ENCODE results near the gene ERF. TPM values are rescaled to one million over a fixed set of nuclear protein-coding genes. Genes with fewer than 3 reads are reported as not detected.

Gene ERF
- total RNA-seq, 1 experiment from 2014 or later: 43.6 TPM

- no peak for DNase-seq (ENCODE audit: low spot score)
Measured at GRCh38 chr19:42287017-42287826, 32.3 kb upstream of the ERF start.

DNA sequence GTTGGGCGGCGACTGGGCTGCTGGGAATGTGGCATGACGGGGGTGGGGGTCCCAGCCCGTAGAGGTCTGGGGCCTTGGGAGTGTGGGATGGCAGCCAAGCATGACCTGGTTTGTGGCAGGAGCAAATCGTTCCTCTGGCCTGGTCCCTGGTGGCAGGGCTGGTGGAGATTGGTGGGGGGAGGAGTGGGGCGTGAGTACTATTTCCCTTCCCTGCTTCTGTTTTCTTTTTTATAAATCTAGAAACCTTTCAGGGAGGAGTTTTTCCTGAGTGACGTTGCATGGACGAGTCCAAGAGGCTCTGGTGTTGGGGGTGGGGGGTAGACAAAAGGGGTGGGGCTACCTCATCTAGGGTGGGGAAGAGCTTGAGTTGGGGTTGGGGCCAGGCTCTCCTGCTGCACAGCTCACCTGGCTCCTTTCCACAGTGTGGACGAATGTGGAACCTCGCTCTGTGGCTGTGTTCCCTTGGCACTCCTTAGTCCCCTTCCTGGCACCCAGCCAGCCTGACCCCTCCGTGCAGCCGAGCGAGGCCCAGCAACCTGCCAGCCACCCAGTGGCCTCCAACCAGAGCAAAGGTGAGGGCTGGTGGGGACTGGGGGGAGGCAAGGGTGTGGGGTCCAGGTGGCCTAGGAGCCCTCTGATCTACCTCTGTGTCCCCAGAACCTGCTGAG, 31.6 kb upstream of the ERF start:
- no peak for DNase-seq (ENCODE audit: low spot score)

DNA sequence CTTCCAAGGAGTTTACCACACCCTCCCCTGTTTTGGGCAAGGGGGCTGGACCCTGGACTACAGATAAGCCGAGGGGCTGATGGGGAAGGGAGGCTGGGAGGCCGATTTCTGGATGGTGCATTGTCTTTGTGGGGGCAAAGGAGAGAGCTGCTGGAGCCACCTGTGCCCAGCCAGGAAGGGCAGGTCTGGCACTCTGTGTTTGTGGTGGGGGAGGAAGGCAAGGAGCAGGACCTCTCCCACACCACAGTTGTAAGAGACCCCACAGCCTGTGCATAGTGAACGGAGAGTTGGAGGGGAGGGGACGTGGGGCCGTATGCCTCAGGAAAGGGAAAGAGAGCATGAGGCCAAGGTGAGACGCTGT, 31.0 kb upstream of the ERF start:
- DNase-seq (ENCODE audit: low spot score): no peak

- DNase-seq (ENCODE audit: low spot score): no peak
Measured at GRCh38 chr19:42285541-42285941, 30.6 kb upstream of the ERF start.

DNA sequence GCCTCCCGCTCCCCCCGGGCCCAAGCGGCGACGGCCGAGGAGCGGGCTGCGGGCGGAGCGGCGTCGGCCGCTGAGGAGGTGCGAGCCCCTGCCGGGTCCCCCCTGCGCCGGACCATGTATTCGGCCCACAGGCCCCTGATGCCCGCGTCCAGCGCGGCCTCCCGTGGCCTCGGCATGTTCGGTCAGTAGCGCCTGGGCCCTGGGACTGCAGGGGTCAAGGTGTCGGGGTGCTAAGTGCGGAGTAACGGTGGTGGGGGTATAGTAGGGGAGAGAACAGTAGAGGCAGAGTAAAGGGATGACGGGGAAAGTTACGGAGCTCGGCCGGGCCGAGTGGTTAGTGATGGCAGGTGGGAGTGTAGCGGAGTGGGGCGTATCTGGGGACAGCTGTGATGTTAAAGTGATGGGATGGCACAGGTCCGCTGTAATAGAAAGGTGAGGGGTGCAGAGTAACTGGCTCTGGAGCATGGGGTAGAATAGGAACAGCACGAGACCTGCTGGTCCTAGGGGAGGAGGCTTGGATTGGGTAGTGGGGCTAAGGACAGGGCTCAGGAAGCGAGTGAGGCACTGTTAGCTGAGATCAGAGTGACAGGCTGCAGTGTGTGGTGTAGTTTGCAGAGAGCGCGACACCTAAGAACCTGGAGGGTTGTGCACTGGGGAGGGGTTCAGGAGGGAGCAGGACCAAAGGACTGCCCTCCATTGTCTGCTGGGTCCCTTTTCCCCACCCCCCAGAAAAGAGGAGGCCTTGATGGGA, 29.8 kb upstream of the ERF start:
- no peak for DNase-seq (ENCODE audit: low spot score)

- peak; percentile 54 for DNase-seq (ENCODE audit: low spot score)
Measured at GRCh38 chr19:42284066-42284501, 29.2 kb upstream of the ERF start.

GRCh38 chr19:42283188-42284065, 28.5 kb upstream of the ERF start:
- peak; percentile 77 for DNase-seq (ENCODE audit: low spot score)

- DNase-seq (ENCODE audit: low spot score): no peak
Measured at GRCh38 chr19:42282819-42283187, 27.9 kb upstream of the ERF start.

DNA sequence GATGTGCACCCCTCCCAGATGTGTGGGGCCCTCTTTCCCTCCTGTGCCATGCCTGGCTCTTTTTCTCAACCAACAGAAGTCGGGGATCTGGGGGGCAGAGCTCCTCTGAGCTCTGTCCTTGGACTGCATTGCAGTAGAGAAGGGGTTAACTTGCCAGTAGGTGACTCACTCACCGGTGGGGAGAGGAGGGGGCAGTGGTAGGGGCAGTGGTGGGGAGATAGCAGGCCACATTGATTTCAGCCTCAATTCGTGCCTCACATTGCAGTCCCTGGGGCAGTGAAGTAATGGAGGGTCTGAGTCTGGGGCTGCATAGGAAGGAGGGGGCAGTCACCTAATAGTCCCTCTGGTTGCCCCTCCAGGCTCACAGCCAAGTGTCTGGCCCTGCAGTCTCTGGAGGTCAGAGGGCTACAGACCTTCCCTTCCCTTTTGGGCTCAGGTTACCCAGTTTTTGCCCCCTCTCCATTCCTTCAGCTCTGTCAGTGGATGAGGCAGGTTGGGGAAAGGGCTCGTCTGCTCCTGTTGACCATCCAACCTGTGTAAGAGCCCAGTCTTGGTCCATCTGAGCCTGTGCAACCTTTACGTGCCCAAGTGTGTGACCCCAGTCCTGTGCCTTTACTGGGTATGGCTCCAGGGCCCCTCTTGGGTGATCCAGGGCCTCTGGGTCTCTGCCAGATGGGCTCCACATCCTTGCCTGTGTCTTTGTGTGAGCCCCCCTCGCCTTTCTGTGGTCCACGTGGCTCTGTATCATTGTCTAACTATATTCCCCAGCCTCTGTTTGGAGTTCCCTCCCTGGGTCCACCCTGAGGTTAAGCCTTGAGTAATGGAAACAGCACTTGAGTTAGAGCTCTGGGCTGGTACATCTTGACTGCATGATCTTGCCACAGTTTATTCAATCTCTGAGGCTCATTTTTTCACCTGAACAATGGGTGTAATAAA, 27.2 kb upstream of the ERF start:
- DNase-seq (ENCODE audit: low spot score): peak; percentile 74

GRCh38 chr19:42281146-42281826, 26.4 kb upstream of the ERF start:
- DNase-seq (ENCODE audit: low spot score): peak; percentile 57

DNA sequence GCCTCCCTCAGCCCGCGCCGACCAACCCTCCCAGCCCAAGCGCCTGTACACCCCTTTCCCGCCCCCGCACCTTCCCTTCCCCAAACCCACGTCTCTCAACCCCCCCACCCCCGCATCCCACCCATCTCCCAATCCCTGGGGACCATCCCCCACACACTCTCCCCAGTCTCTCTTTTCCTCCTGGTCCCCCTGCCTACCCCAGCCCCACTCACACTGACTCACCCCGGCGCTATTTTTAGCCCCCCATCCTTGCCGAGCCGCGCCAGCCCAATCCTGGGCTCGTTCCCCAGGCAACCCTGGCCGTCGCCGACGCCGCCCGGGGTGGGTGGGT, 25.9 kb upstream of the ERF start:
- peak; percentile 72 for DNase-seq (ENCODE audit: low spot score)

DNA sequence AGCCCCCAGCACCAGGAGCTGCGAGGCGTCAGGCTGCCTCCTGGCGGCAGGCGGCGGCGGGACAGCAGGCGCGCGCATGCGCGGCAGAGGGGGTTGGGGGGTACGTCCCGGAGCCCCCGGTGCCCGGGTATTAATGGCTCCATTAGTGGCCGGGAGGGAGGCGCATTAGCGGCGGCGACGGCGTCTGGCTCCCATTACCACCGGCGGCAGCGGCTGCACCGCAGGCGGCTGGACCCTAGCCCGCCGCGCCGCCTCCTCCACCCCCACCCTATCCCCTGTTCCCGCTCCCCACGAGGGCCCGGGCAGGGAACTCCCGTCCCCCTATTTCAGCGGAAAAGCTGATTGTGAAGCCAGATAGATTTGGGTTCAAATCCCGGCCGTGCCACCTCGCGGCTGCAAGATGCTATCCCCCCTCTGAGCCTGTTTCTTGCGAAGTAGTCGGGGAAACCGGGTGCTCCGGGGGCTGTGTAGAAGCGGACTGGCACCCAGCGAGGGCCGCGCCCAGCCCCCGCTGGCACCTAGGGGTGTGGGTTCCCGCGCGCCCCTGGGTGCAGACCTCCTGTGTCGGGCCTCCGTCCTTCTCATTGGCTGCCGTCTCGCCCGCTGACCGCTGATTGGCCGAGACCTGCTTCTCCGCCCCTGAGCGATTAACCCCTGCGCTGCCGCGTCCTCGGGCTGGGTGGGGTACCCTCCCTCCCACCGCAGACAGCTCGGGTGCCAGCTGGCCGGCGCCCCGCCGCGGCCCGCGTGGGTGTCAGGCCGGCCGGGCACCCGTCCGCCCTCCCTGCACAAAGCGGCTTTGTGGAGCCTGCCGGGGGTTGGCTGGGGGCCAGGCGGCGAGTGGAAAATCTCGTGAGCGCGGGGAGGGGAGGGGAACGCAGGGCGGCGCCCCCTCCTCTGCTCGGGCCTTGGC, 25.2 kb upstream of the ERF start:
- DNase-seq (ENCODE audit: low spot score): peak; percentile 94

GRCh38 chr19:42279155-42279901, 24.4 kb upstream of the ERF start:
- DNase-seq (ENCODE audit: low spot score): no peak

GRCh38 chr19:42278452-42279154, 23.7 kb upstream of the ERF start:
- DNase-seq (ENCODE audit: low spot score): no peak

DNA sequence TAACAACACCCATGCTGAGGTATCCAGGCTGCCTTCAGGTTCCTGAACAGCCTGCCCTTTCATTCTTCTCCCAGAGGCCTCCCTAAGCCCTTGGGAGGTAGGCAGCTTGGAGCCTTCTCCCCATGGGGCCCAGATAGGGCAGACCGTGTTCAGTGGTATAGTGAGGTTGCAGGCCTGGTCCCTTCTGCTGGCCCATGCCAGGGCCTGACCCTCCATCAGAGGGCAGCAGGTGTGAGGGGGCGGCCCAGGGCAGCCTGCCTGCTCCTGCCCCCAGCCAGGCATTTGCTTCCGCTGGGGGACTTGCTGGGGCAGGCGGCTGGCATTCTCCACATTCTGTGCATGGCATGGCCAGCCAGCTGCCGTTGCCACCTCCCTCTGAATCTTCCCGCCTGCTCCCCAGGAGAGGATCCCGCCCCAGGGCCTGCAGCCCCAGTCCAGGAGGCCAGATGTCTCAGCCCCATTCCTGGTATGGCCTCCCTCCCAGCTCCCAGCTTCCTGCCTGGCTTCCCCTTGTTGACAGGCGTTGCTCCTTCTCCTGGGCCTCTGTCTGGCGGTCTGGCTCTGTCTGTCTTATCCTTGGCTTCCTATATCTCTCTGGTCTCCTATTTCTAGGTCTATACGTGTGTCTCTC, 23.0 kb upstream of the ERF start:
- DNase-seq (ENCODE audit: low spot score): peak; percentile 78

- DNase-seq (ENCODE audit: low spot score): peak; percentile 57
Measured at GRCh38 chr19:42276821-42277220, 21.9 kb upstream of the ERF start.

DNA sequence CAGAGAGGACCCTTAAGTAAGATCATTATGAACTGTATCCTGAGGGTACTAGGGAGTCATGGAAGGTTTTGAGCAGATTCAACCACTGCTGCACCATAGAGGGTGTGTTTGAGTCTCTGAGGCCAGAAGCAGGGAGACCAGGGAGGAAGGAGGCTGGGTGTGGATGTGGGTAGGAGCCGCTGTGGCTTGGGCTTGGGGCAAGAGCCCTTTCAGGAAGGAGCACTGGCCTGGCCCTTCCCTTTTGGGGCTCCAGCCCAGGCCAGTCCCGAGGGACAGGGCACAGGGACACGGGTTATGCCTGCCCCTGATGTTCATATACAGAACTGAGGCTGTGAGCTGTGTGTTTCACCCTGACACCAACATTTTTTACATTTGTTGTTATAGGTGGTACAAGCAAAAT, 21.4 kb upstream of the ERF start:
- DNase-seq (ENCODE audit: low spot score): no peak
